PFSK-1 (cell line): ENCODE measurements around the gene ACE. TPM values are rescaled to one million over a fixed set of nuclear protein-coding genes. Genes with fewer than 3 reads are reported as not detected.

Source experiments
- FOXP2 ChIP-seq: optimal IDR thresholded peaks from 2 replicates; pipeline ENCODE3; 2011; ENCODE audit warnings: borderline replicate concordance, control low read depth, inconsistent platforms; ENCODE audit not compliant: insufficient read depth; ENCODE audit errors: extremely low read length, extremely low read depth
- POLR2AphosphoS5 ChIP-seq: IDR thresholded peaks from 2 replicates; pipeline ENCODE4 v1.6.1; 2012; ENCODE audit warnings: low read depth, mild to moderate bottlenecking, control low read depth, low read length, moderate library complexity
- REST ChIP-seq, 2 experiments: IDR thresholded peaks; 2 replicates each; pipeline versions ENCODE4 v1.6.1 to v1.8.0; 2011 to 2012; ENCODE audit warnings: low read depth in 2 of 2, low read length in 2 of 2, control low read depth in 1 of 2, inconsistent platforms in 1 of 2, mild to moderate bottlenecking in 1 of 2, moderate library complexity in 1 of 2; ENCODE audit not compliant: insufficient read depth in 1 of 2
- SIN3A ChIP-seq: IDR thresholded peaks from 2 replicates; pipeline ENCODE4 v1.6.1; 2012; ENCODE audit warnings: mild to moderate bottlenecking, low read length, moderate library complexity, borderline replicate concordance; ENCODE audit not compliant: insufficient read depth
- TAF1 ChIP-seq: IDR thresholded peaks from 2 replicates; pipeline ENCODE4 v1.6.1; 2012; ENCODE audit warnings: low read length, control low read depth, borderline replicate concordance; ENCODE audit not compliant: insufficient read depth
- polyA plus RNA-seq: library from polyadenylated mRNA; unstranded; fragments of >200 nt; gene quantifications from one replicate; pipeline ENCODE4 v1.2.1, GENCODE V29; 2012; ENCODE audit warnings: low read depth, missing spikeins; ENCODE audit not compliant: insufficient read length

ACE gene
- not detected for polyA plus RNA-seq

- TF ChIP-seq REST (IDR thresholded peaks at IDR 0.05; ENCODE audit: insufficient read depth in 1 of 2, low read depth in 2 of 2, low read length in 2 of 2) (no peak), TAF1 (no peak), SIN3A (no peak), POLR2AphosphoS5 (no peak), FOXP2 (no peak)
Observed at GRCh38 chr17:63476854-63477479, at the start of gene ACE. ACE (plus strand) TSS chr17:63477061; CDS start chr17:63477095, 34 bp downstream.

GRCh38 chr17:63429766-63430165, 47.1 kb upstream of the ACE start:
- TF ChIP-seq TAF1 (no peak), SIN3A (no peak), REST (IDR thresholded peaks at IDR 0.05; ENCODE audit: insufficient read depth in 1 of 2, low read depth in 2 of 2, low read length in 2 of 2) (no peak), POLR2AphosphoS5 (no peak), FOXP2 (no peak)

GRCh38 chr17:63430223-63430622, 46.6 kb upstream of the ACE start:
- TF ChIP-seq REST (IDR thresholded peaks at IDR 0.05; ENCODE audit: insufficient read depth in 1 of 2, low read depth in 2 of 2, low read length in 2 of 2) (no peak), POLR2AphosphoS5 (no peak), SIN3A (no peak), TAF1 (no peak), FOXP2 (no peak)

DNA sequence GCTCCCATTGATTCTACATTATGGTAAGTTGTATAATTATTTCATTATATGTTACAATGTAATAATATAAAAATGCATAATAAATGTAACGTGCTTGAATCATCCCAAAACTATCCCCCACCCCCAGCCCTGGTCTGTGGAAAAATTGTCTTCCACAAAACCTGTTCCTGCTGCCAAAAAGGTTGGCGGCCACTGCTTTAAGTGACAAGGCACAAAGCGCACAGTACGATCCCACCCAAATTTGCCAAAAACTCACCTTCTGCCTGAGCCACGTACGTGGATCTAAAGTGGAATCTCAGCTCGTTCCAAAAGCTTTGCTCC, 45.3 kb upstream of the ACE start:
- TF ChIP-seq FOXP2 (no peak), TAF1 (no peak), SIN3A (no peak), REST (IDR thresholded peaks at IDR 0.05; ENCODE audit: insufficient read depth in 1 of 2, low read depth in 2 of 2, low read length in 2 of 2) (no peak), POLR2AphosphoS5 (no peak)
